HG02623 (cell line): ENCODE data around the gene CKLF.
A peak's percentile ranks its signal among the peaks of the same experiment; 100 is the strongest.

Experiments
- ATAC-seq: cut with Tn5 transposase; IDR thresholded peaks from one replicate; pipeline ENCODE4 v1.9.1; 2021; ENCODE audit warnings: moderate library complexity; ENCODE audit not compliant: unreplicated experiment

The CKLF gene

GRCh38 chr16:66516808-66517585 lies 35.4 kb upstream of the CKLF start:
- ATAC-seq: peak; percentile 94

GRCh38 chr16:66517586-66518263 lies 34.7 kb upstream of the CKLF start:
- no peak for ATAC-seq

- no peak for ATAC-seq
These were observed 32.6 kb upstream of the CKLF start for GRCh38 chr16:66519482-66520373.

GRCh38 chr16:66520406-66521170 lies 31.8 kb upstream of the CKLF start:
- no peak for ATAC-seq

GRCh38 chr16:66521252-66521713 lies 31.1 kb upstream of the CKLF start:
- ATAC-seq: no peak

- peak; percentile 58 for ATAC-seq
These were observed 30.2 kb upstream of the CKLF start for GRCh38 chr16:66521951-66522771.

- ATAC-seq: no peak
These were observed 29.4 kb upstream of the CKLF start for GRCh38 chr16:66522816-66523590.

- ATAC-seq: peak; percentile 41
These were observed 28.5 kb upstream of the CKLF start for GRCh38 chr16:66523861-66524354.

- ATAC-seq: peak; percentile 48
These were observed 27.7 kb upstream of the CKLF start for GRCh38 chr16:66524601-66525164.

- no peak for ATAC-seq
These were observed 26.8 kb upstream of the CKLF start for GRCh38 chr16:66525396-66526180.

- ATAC-seq: no peak
These were observed 24.1 kb upstream of the CKLF start for GRCh38 chr16:66528294-66528693.

- no peak for ATAC-seq
These were observed 22.9 kb upstream of the CKLF start for GRCh38 chr16:66529475-66529874.

- no peak for ATAC-seq
These were observed 18.0 kb upstream of the CKLF start for GRCh38 chr16:66534376-66534799.

GRCh38 chr16:66536525-66536924 lies 15.9 kb upstream of the CKLF start:
- no peak for ATAC-seq

GRCh38 chr16:66537236-66537635 lies 15.1 kb upstream of the CKLF start:
- ATAC-seq: no peak

- ATAC-seq: no peak
These were observed 13.5 kb upstream of the CKLF start for GRCh38 chr16:66538910-66539309.

- ATAC-seq: peak; percentile 79
These were observed 12.5 kb upstream of the CKLF start for GRCh38 chr16:66539623-66540469.
